Activated CD4-positive, CD25-positive, alpha-beta regulatory T cell (primary cell): ENCODE data around the gene DIAPH2.

Experiments
- DNase-seq, 4 experiments: peaks; one replicate each; lab custom pipeline; 2025; lab: John Stamatoyannopoulos, UW

DIAPH2 gene

GRCh38 chrX:97563531-97564133, 879.0 kb downstream of the DIAPH2 start:
- DNase-seq = peak in 2 of 4 experiments; percentile 0

- no peak for DNase-seq
Observed at GRCh38 chrX:97564496-97564895, 879.9 kb downstream of the DIAPH2 start.

GRCh38 chrX:97587171-97587570, 902.5 kb downstream of the DIAPH2 start:
- DNase-seq = no peak

- DNase-seq = no peak
Observed at GRCh38 chrX:97594646-97595224, 910.1 kb downstream of the DIAPH2 start.

GRCh38 chrX:97597954-97598353, 913.3 kb downstream of the DIAPH2 start:
- DNase-seq = peak in 1 of 4 experiments; percentile 0

- DNase-seq = no peak
Observed at GRCh38 chrX:97602465-97603258, 918.0 kb downstream of the DIAPH2 start.

GRCh38 chrX:97605271-97605670, 920.6 kb downstream of the DIAPH2 start:
- DNase-seq = no peak

GRCh38 chrX:97609357-97609756, 924.7 kb downstream of the DIAPH2 start:
- DNase-seq = no peak

- no peak for DNase-seq
Observed at GRCh38 chrX:97609938-97610337, 925.3 kb downstream of the DIAPH2 start.

GRCh38 chrX:97616883-97617530, 932.4 kb downstream of the DIAPH2 start:
- DNase-seq = no peak

GRCh38 chrX:97619499-97619898, 934.9 kb downstream of the DIAPH2 start:
- no peak for DNase-seq

- DNase-seq = no peak
Observed at GRCh38 chrX:97622111-97622510, 937.5 kb downstream of the DIAPH2 start.

GRCh38 chrX:97628326-97628725, 943.7 kb downstream of the DIAPH2 start:
- DNase-seq = no peak

GRCh38 chrX:97628807-97629596, 944.4 kb downstream of the DIAPH2 start:
- no peak for DNase-seq

GRCh38 chrX:97629597-97629985, 944.9 kb downstream of the DIAPH2 start:
- DNase-seq = no peak

GRCh38 chrX:97633798-97634197, 949.2 kb downstream of the DIAPH2 start:
- no peak for DNase-seq

GRCh38 chrX:97636473-97637140, 952.0 kb downstream of the DIAPH2 start:
- no peak for DNase-seq

GRCh38 chrX:97637289-97637688, 952.6 kb downstream of the DIAPH2 start:
- no peak for DNase-seq

- DNase-seq = no peak
Observed at GRCh38 chrX:97638621-97639020, 954.0 kb downstream of the DIAPH2 start.

GRCh38 chrX:97639526-97639925, 954.9 kb downstream of the DIAPH2 start:
- no peak for DNase-seq
